Natural killer cell (primary cell): ENCODE results near the gene KHDRBS2. TPM values are rescaled to one million over a fixed set of nuclear protein-coding genes. Genes with fewer than 3 reads are reported as not detected.

ENCODE experiments used
- ATAC-seq, 3 donors: fragments of 150-1000 bp in 2 of 3; fragments of 200-7000 bp in 1 of 3; cut with Tn5 transposase; 1 replicate in 1 of 3; 2 replicates in 2 of 3; pipeline ENCODE4 v1.10.0; 2021; ENCODE audit warnings: mild to moderate bottlenecking in 2 of 3, moderate library complexity in 2 of 3
- DNase-seq, 2 donors: peaks; one replicate each; pipeline versions ENCODE4 v3.0.0 to v3.0.0-alpha.2; 2013 to 2021; ENCODE audit warnings: mixed read lengths in 1 of 2
- H3K27ac ChIP-seq: one replicate; pipeline ENCODE4 v1.5.1; 2013; ENCODE audit warnings: mild to moderate bottlenecking, low read length
- H3K27me3 ChIP-seq: one replicate; pipeline ENCODE4 v1.6.1; 2013; ENCODE audit warnings: low read length; ENCODE audit not compliant: control insufficient read depth, insufficient read depth
- H3K36me3 ChIP-seq: one replicate; pipeline ENCODE4 v1.6.1; 2013; ENCODE audit warnings: low read length; ENCODE audit not compliant: control insufficient read depth, insufficient read depth
- H3K4me1 ChIP-seq: one replicate; pipeline ENCODE4 v1.6.1; 2013; ENCODE audit warnings: low read length; ENCODE audit not compliant: control insufficient read depth, insufficient read depth
- H3K4me3 ChIP-seq: one replicate; pipeline ENCODE4 v1.5.1; 2013; ENCODE audit warnings: low read length
- H3K9me3 ChIP-seq: one replicate; pipeline ENCODE4 v1.6.1; 2013; ENCODE audit warnings: low read length; ENCODE audit not compliant: control insufficient read depth, insufficient read depth
- H3K27ac Mint-ChIP-seq, 2 donors: one replicate each; pipeline ENCODE4 v1.8.0; 2022; ENCODE audit warnings: mild to moderate bottlenecking in 2 of 2, mixed read lengths in 2 of 2, moderate library complexity in 1 of 2
- H3K27me3 Mint-ChIP-seq, 2 donors: one replicate each; pipeline ENCODE4 v1.8.0; 2022; ENCODE audit warnings: low read depth in 2 of 2, mixed read lengths in 2 of 2
- H3K36me3 Mint-ChIP-seq: one replicate; pipeline ENCODE4 v1.8.0; 2022; ENCODE audit warnings: mixed read lengths
- H3K4me1 Mint-ChIP-seq, 2 donors: one replicate each; pipeline ENCODE4 v1.8.0; 2022; ENCODE audit warnings: mixed read lengths in 2 of 2
- H3K4me3 Mint-ChIP-seq: one replicate; pipeline ENCODE4 v1.8.0; 2022; ENCODE audit warnings: mild to moderate bottlenecking, moderate library complexity, mixed read lengths
- H3K9me3 Mint-ChIP-seq, 2 donors: one replicate each; pipeline ENCODE4 v1.8.0; 2022; ENCODE audit warnings: mixed read lengths in 2 of 2
- WGBS: methylation state at CpG from one replicate; pipeline ENCODE4 v1.1.7; 2013; ENCODE audit warnings: missing lambda C conversion rate; ENCODE audit not compliant: insufficient coverage; 5-methylcytosine and 5-hydroxymethylcytosine counted together
- intact Hi-C: fragments of 100-400 bp; cut with micrococcal nuclease; formaldehyde crosslinking; loops from one replicate; pipeline ENCODE4 v1.14.2; 2022
- total RNA-seq, 4 donors: library from RNA; stranded (reverse); fragments of 120-200 nt in 1 of 4; gene quantifications; one replicate each; pipeline versions ENCODE4 v1.2.3 to v1.2.4, GENCODE V29; 2013 to 2022
- TF ChIP-seq, protein P1 (sequence below): fragments of 200-600 bp; IDR thresholded peaks from one replicate; pipeline ENCODE4 v1.8.0; 2022; ENCODE audit warnings: antibody characterized with exemption

Gene KHDRBS2
- total RNA-seq, 3 donors from 2014 or later (not counting 1 experiment from before 2014, with no cell fraction given) = 0.15 to 0.26 TPM; not detected in 1

DNA sequence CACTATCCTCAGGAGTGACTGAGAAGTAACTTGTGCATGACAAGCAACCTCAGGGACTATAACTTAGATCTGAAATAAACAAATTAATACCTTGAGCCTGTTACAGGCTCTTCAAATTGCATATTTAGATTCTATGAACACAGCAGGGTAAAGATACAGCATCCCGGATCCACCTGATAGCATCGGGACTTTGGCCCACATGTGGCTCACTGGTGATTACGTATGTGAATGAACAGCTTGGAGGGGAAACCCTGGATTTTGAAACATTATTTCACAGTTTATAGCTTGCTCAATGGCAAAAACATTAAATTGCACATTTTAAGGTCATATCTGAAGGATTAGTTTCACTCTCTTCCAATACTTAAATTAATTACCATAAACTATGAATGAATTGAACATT lies 133.2 kb downstream of the KHDRBS2 start:
- no peak overlapping the region for H3K4me3 Mint-ChIP-seq
- no peaks in the 10 kb centered on the region for H3K27me3 Mint-ChIP-seq
- Histone ChIP-seq H3K9me3 (no peaks in the 10 kb centered on the region), H3K27me3 (no peaks in the 10 kb centered on the region), H3K36me3 (no peaks in the 10 kb centered on the region), H3K27ac (no peak overlapping the region), H3K4me3 (no peak overlapping the region), H3K4me1 (no peaks in the 10 kb centered on the region)
- DNase-seq (no peak), ATAC-seq (no peak)
- no peaks in the 10 kb centered on the region for H3K4me1 Mint-ChIP-seq
- no peaks in the 10 kb centered on the region for H3K36me3 Mint-ChIP-seq
- H3K9me3 Mint-ChIP-seq = peaks cover 6 to 15% of the 10 kb centered on the region in 2 donors
- 90% methylated on average over 3 of the region's 3 CpGs for WGBS
- no peak overlapping the region for H3K27ac Mint-ChIP-seq
- intact Hi-C loops = no loop called here
- TF ChIP-seq, protein P1, sequence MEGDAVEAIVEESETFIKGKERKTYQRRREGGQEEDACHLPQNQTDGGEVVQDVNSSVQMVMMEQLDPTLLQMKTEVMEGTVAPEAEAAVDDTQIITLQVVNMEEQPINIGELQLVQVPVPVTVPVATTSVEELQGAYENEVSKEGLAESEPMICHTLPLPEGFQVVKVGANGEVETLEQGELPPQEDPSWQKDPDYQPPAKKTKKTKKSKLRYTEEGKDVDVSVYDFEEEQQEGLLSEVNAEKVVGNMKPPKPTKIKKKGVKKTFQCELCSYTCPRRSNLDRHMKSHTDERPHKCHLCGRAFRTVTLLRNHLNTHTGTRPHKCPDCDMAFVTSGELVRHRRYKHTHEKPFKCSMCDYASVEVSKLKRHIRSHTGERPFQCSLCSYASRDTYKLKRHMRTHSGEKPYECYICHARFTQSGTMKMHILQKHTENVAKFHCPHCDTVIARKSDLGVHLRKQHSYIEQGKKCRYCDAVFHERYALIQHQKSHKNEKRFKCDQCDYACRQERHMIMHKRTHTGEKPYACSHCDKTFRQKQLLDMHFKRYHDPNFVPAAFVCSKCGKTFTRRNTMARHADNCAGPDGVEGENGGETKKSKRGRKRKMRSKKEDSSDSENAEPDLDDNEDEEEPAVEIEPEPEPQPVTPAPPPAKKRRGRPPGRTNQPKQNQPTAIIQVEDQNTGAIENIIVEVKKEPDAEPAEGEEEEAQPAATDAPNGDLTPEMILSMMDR = no peak

DNA sequence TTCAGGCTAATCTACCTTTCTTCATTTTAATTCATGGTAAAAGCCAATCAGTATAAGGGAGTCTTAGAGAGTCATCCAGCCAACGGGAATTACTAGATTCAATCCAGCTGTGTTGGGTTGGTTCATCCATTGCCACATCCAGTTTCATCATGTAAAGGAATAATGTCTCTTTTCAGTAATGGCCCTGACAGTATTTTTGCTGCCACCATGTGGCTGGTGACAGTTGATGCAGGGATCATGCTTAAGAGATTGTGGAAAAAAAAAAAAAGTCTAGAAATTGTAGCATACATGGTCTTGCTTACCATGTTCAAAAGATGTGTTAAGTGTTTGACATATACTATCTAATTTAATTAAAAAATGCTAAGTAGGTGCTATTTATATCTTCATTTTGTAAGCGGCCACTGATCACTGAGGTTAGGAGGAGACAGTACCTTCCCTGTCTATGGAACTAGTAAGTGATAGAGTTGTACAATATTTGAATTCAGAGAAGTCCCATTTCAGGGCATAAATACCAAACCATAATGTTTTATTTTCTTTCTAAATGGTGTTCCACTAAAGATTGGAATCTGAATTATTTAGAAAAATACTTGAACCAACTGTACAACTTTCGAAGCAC lies 135.9 kb downstream of the KHDRBS2 start:
- DNase-seq (no peak), ATAC-seq (no peak)
- intact Hi-C loops = no loop called here
- Mint-ChIP-seq H3K27me3 (no peaks in the 10 kb centered on the region), H3K4me1 (no peaks in the 10 kb centered on the region), H3K36me3 (no peaks in the 10 kb centered on the region), H3K4me3 (no peak overlapping the region), H3K27ac (no peak overlapping the region), H3K9me3 (peaks cover 6 to 20% of the 10 kb centered on the region in 2 donors)
- Histone ChIP-seq H3K27ac (no peak overlapping the region), H3K27me3 (no peaks in the 10 kb centered on the region), H3K36me3 (no peaks in the 10 kb centered on the region), H3K9me3 (no peaks in the 10 kb centered on the region), H3K4me3 (no peak overlapping the region), H3K4me1 (no peaks in the 10 kb centered on the region)
- TF ChIP-seq, protein P1 = no peak
- WGBS = 65% methylated on average over 2 of the region's 3 CpGs

DNA sequence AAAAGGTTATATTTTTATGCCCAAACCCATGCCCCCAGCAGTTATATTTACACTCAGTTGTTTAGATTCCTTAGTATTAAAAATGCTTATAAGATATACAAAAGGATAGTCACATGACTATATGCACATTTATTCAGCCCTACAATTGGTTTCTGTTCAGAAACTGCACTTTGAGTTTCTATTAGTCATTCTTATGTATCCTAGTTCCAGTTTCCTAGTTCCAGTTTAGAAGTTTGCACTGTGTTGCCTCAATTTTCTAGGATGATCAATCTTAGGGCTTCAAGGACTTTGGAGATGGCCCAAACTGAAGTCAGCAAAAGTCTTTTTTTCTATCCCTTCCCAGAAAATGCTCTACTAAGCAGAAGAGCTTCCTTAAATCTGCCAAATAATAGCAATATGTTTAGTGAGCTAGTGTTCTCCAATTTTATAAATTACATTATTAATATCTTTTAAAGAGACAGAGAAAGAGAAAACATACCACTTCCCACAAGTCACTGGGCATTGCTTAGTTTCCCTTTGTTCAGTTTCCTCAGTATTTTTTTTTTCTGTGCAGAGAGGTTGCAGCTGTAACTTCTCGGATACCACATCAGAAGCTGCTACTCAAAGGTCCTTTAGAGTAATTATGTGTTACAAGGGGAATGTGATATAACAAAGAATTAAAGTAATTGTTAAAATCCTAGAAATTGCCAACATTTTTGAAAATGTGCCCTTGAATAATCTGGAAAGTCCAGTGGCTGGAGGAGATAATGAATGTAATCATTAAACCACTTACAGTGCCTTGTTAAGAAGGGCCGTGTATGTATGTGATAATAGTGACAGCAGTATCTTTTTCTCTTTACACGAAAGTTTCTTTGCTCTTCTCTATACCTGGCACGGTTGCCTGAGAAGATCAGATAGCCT lies 138.8 kb downstream of the KHDRBS2 start:
- H3K4me3 ChIP-seq = no peak overlapping the region
- no peaks in the 10 kb centered on the region for H3K4me1 Mint-ChIP-seq
- 100% methylated on average over 3 of the region's 4 CpGs for WGBS
- no peaks in the 10 kb centered on the region for H3K27me3 Mint-ChIP-seq
- no peaks in the 10 kb centered on the region for H3K9me3 ChIP-seq
- no peaks in the 10 kb centered on the region for H3K36me3 ChIP-seq
- no peaks in the 10 kb centered on the region for H3K27me3 ChIP-seq
- intact Hi-C loops = no loop called here
- no peaks in the 10 kb centered on the region for H3K36me3 Mint-ChIP-seq
- TF ChIP-seq, protein P1 = no peak
- no peak overlapping the region for H3K4me3 Mint-ChIP-seq
- H3K27ac ChIP-seq = no peak overlapping the region
- H3K4me1 ChIP-seq = no peaks in the 10 kb centered on the region
- no peak overlapping the region for H3K27ac Mint-ChIP-seq
- no peak for ATAC-seq
- peaks cover 6 to 20% of the 10 kb centered on the region in 2 donors for H3K9me3 Mint-ChIP-seq
- no peak for DNase-seq
